K562 (cell line): ENCODE data around the gene NECAP2. TPM values are rescaled to one million over a fixed set of nuclear protein-coding genes. Genes with fewer than 3 reads are reported as not detected.
A peak's percentile ranks its signal among the peaks of the same experiment; 100 is the strongest.
"Not testable (repeated sequence)": the region's sequence is repeated elsewhere in the genome, so short reads cannot be mapped to it uniquely, and the experiment has no call there.

Experiments used
- ATAC-seq: fragments of 200-7000 bp; cut with Tn5 transposase; 3 replicates; pipeline ENCODE4 v1.9.1; 2020; ENCODE audit warnings: moderate library complexity
- BruUV-seq: library from RNA; stranded (reverse); fragments of 400-500 nt; replicated peaks from 2 replicates; lab custom pipeline; 2021; lab: Mats Ljungman, UMichigan
- CTCF ChIA-PET: fragments of 300-600 bp; formaldehyde crosslinking; extraction: SDS; loops from one replicate; lab custom pipeline; 2021; ENCODE audit warnings: low intra/inter-chr PET ratio; lab: Yijun Ruan, JAX
- POLR2A ChIA-PET: fragments of 300-600, 350-650 bp; sonication (Branson Sonifier 250); formaldehyde crosslinking; extraction: SDS; loops from one replicate; lab custom pipeline; 2021; ENCODE audit warnings: antibody characterized with exemption, inconsistent platforms; lab: Yijun Ruan, JAX
- DNase-seq, 4 experiments: peaks; one replicate each; pipeline versions ENCODE4 v3.0.0 to v3.0.0-alpha.2; 2011 to 2018; ENCODE audit warnings: low spot score in 3 of 4, mixed read lengths in 3 of 4; ENCODE audit errors: extremely low read depth in 1 of 4
- FAIRE-seq: peaks from 2 replicates; lab custom pipeline; 2011; peaks lifted over from hg19 to GRCh38; lab: Jason Lieb, UNC
- H2AFZ ChIP-seq: 2 replicates; pipeline ENCODE4 v1.6.0; 2011; ENCODE audit warnings: low read depth, low read length, control low read depth, inconsistent platforms
- H3K27ac ChIP-seq: fragments of 200-600 bp; 3 replicates; pipeline ENCODE4 v1.8.0; 2011; ENCODE audit warnings: low read depth, mild to moderate bottlenecking, control low read depth, inconsistent platforms, low read length, moderate library complexity, mixed read lengths; ENCODE audit errors: extremely low read depth
- H3K27me3 ChIP-seq, 2 experiments: fragments of 300-600 bp in 1 of 2; 2 replicates in 1 of 2; 3 replicates in 1 of 2; pipeline versions ENCODE4 v1.6.0 to v1.8.0; 2011; ENCODE audit warnings: inconsistent platforms in 2 of 2, low read length in 2 of 2, mild to moderate bottlenecking in 1 of 2, mixed read lengths in 1 of 2, moderate library complexity in 1 of 2; ENCODE audit not compliant: control insufficient read depth in 2 of 2, insufficient read depth in 2 of 2
- H3K36me3 ChIP-seq: fragments of 300-600 bp; 3 replicates; pipeline ENCODE4 v1.8.0; 2011; ENCODE audit warnings: mild to moderate bottlenecking, low read length, inconsistent platforms; ENCODE audit not compliant: control insufficient read depth, insufficient read depth
- H3K4me1 ChIP-seq, 2 experiments: fragments of 200-600 bp in 1 of 2; replicated peaks in 1 of 2; 2 replicates in 1 of 2; 3 replicates in 1 of 2; pipeline versions ENCODE4 v1.5.1 to v1.8.0; 2011; ENCODE audit warnings: inconsistent platforms in 2 of 2, low read length in 2 of 2, mild to moderate bottlenecking in 1 of 2, mixed read lengths in 1 of 2, moderate library complexity in 1 of 2; ENCODE audit not compliant: control insufficient read depth in 2 of 2, insufficient read depth in 2 of 2
- H3K4me2 ChIP-seq: 2 replicates; pipeline ENCODE4 v1.6.1; 2011; ENCODE audit warnings: low read length, control low read depth, inconsistent platforms, mixed read lengths; ENCODE audit not compliant: insufficient read depth
- H3K4me3 ChIP-seq: fragments of 200-600 bp; sonication (generic), shearing (Covaris generic); 2 replicates; pipeline ENCODE4 v1.5.1; 2016; ENCODE audit warnings: control low read depth, inconsistent platforms
- H3K79me2 ChIP-seq: fragments of 200-600 bp; 3 replicates; pipeline ENCODE4 v1.8.0; 2011; ENCODE audit warnings: low read length, inconsistent platforms; ENCODE audit not compliant: control insufficient read depth, insufficient read depth
- H3K9ac ChIP-seq, 2 experiments: 2 replicates each; pipeline versions ENCODE4 v1.6.0 to v1.6.1; 2011; ENCODE audit warnings: low read depth in 2 of 2, low read length in 2 of 2, control low read depth in 1 of 2, inconsistent platforms in 1 of 2, mild to moderate bottlenecking in 1 of 2, mixed read lengths in 1 of 2; ENCODE audit not compliant: insufficient read depth in 1 of 2
- H3K9me1 ChIP-seq: one replicate; pipeline ENCODE4 v1.6.0; 2011; ENCODE audit warnings: inconsistent platforms, mild to moderate bottlenecking, low read length, moderate library complexity; ENCODE audit not compliant: control insufficient read depth, insufficient read depth
- H3K9me3 ChIP-seq: replicated peaks from 2 replicates; pipeline ENCODE4 v1.5.1; 2011; ENCODE audit warnings: low read depth, low read length, inconsistent platforms; ENCODE audit not compliant: control insufficient read depth, insufficient read depth
- H4K20me1 ChIP-seq: replicated peaks from 2 replicates; pipeline ENCODE4 v1.6.1; 2011; ENCODE audit warnings: low read length, inconsistent platforms, mixed read lengths; ENCODE audit not compliant: control insufficient read depth, insufficient read depth
- RBBP5 ChIP-seq: fragments of 200-600 bp; sonication (generic); IDR thresholded peaks from 2 replicates; pipeline ENCODE4 v1.6.1; 2012; ENCODE audit warnings: borderline replicate concordance, mild to moderate bottlenecking, low read length, control low read depth, inconsistent platforms; ENCODE audit not compliant: insufficient read depth, poor library complexity, severe bottlenecking
- USF1 ChIP-seq: sonication (generic); formaldehyde crosslinking; IDR thresholded peaks from 2 replicates; pipeline ENCODE4 v1.9.0; 2022; ENCODE audit warnings: mild to moderate bottlenecking, missing genetic modification reagents
- WGBS: fragments of 100-300 bp; shearing (Covaris generic); methylation state at CpG from one replicate; pipeline ENCODE4 v1.1.6; 2016; ENCODE audit warnings: low coverage, mixed read lengths; ENCODE audit not compliant: insufficient coverage; ENCODE audit errors: missing lambda C conversion rate; 5-methylcytosine and 5-hydroxymethylcytosine counted together
- in situ Hi-C: fragments of 300-500 bp; cut with MboI; formaldehyde crosslinking; loops from 4 replicates; pipeline ENCODE4 v1.15.0; 2018; ENCODE audit warnings: inconsistent platforms, mixed read lengths
- intact Hi-C: fragments of 100-400 bp; cut with micrococcal nuclease; formaldehyde crosslinking; loops from 2 replicates; pipeline ENCODE4 v1.14.2; 2022
- polyA plus RNA-seq, 8 experiments: library from polyadenylated mRNA; depleted of rRNA in 4 of 8; stranded (reverse) in 5 of 8; unstranded in 3 of 8; fragments of >200 nt; fragmentation: Nextera tagmentation in 2 of 8; fragmentation: Illumina TruSeq in 1 of 8; extraction: Ambion mirVana in 2 of 8; extraction: Trizol in 1 of 8; gene quantifications; 2 replicates each; pipeline versions ENCODE4 v1.2.1 to v1.2.3, GENCODE V29; 2011 to 2014; ENCODE audit warnings: inconsistent platforms in 1 of 8, missing spikeins in 1 of 8
- total RNA-seq, 7 experiments: library from RNA; depleted of rRNA in 6 of 7; stranded (reverse); fragments of >200 nt in 6 of 7; fragmentation: Illumina TruSeq in 2 of 7; extraction: Trizol in 2 of 7; gene quantifications; 2 replicates each; pipeline versions ENCODE4 v1.2.1 to v1.2.3, GENCODE V29; 2011 to 2021; ENCODE audit warnings: low replicate concordance in 1 of 7

The NECAP2 gene
- total and polyA plus RNA-seq, 9 of the 15 experiments (the other 6 are each of a cell fraction or from before 2014, with no cell fraction given): 22.7 to 107 (median 79.2) TPM

GRCh38 chr1:16451841-16452528 lies 11.5 kb downstream of the NECAP2 start:
- no peak for TF ChIP-seq RBBP5
- POLR2A ChIA-PET: interaction anchor here (1.0 to 3.3 kb wide), 4 partner anchors 8 to 12 kb away, joined by 3 to 15 read pairs (median 7); partner anchors contain the start of gene NECAP2
- no peak for FAIRE-seq
- WGBS: 90% methylated on average over 12 of the region's 13 CpGs
- DNase-seq: no peak
- CTCF ChIA-PET: no interaction called here
- no peaks in the 10 kb centered on the region for H3K79me2 ChIP-seq
- H2AFZ ChIP-seq: no peak overlapping the region
- H3K4me2 ChIP-seq: no peak overlapping the region
- intact Hi-C loops (no loop called here), in situ Hi-C loops (no loop called here)
- H3K9me3 ChIP-seq: no peaks in the 10 kb centered on the region
- no peaks in the 10 kb centered on the region for H3K9me1 ChIP-seq
- no TSS peak for BruUV-seq
- H4K20me1 ChIP-seq: 0 out of 2 replicates have a peak, but pooled peaks cover 3% of the 10 kb centered on the region
- H3K4me3 ChIP-seq: no peak overlapping the region
- no peaks in the 10 kb centered on the region for H3K27me3 ChIP-seq
- ATAC-seq: no peak
- H3K9ac ChIP-seq: peak overlapping the region in 1 of 2 experiments; percentile 26; a peak in 1 of 4 replicates
- H3K4me1 ChIP-seq: no peaks in the 10 kb centered on the region
- H3K27ac ChIP-seq: no peak overlapping the region
- peaks cover 94% of the 10 kb centered on the region for H3K36me3 ChIP-seq

- H3K9ac ChIP-seq, intact Hi-C loops, in situ Hi-C loops, ATAC-seq, BruUV-seq, H4K20me1 ChIP-seq, H3K4me3 ChIP-seq, H3K4me2 ChIP-seq, H3K79me2 ChIP-seq, H2AFZ ChIP-seq, H3K27me3 ChIP-seq, H3K9me3 ChIP-seq, FAIRE-seq, H3K27ac ChIP-seq, CTCF ChIA-PET, H3K9me1 ChIP-seq, DNase-seq, H3K4me1 ChIP-seq: not testable (repeated sequence)
- POLR2A ChIA-PET: interaction anchor here (0.6 to 1.1 kb wide), 2 partner anchors 11 to 381 kb away, joined by 3 read pairs; partner anchors contain the start of gene FAM131C
- peaks cover 93% of the 10 kb centered on the region for H3K36me3 ChIP-seq
- TF ChIP-seq USF1 (CRISPR knock-in tag): 0 out of 2 replicates have a peak, but pooled peaks have one; percentile 20
- WGBS: 80% methylated on average over 3 of the region's 3 CpGs
Observed at GRCh38 chr1:16454909-16455308, 14.4 kb downstream of the NECAP2 start.

GRCh38 chr1:16456151-16456550 lies 15.6 kb downstream of the NECAP2 start:
- H3K9me1 ChIP-seq, H4K20me1 ChIP-seq, ATAC-seq, H3K9ac ChIP-seq, H3K4me3 ChIP-seq, CTCF ChIA-PET, H3K27me3 ChIP-seq, H3K4me1 ChIP-seq, H3K9me3 ChIP-seq, FAIRE-seq, in situ Hi-C loops, H3K27ac ChIP-seq, H2AFZ ChIP-seq, H3K4me2 ChIP-seq, DNase-seq, H3K79me2 ChIP-seq, BruUV-seq, intact Hi-C loops: not testable (repeated sequence)
- H3K36me3 ChIP-seq: peaks cover 91% of the 10 kb centered on the region
- WGBS: 93% methylated on average over 10 of the region's 10 CpGs
- POLR2A ChIA-PET: interaction anchor here (0.7 kb wide), 1 partner anchor 9 kb away, joined by 3 read pairs; no protein-coding TSS in a partner anchor
